Tibial nerve (tissue), 4 donors: ENCODE measurements around the gene LDAH. TPM values are rescaled to one million over a fixed set of nuclear protein-coding genes. Genes with fewer than 3 reads are reported as not detected.

ENCODE experiments used
- DNase-seq, 2 donors: peaks; one replicate each; pipeline ENCODE4 v3.0.0-alpha.2; 2019; ENCODE audit warnings: low spot score in 2 of 2
- H3K27ac ChIP-seq, 4 donors: fragments of 200-600 bp; sonication (generic) in 3 of 4; one replicate each; pipeline ENCODE4 v1.5.1; 2017 to 2019; ENCODE audit warnings: mild to moderate bottlenecking in 1 of 4
- H3K27me3 ChIP-seq, 2 donors: fragments of 200-600 bp; sonication (generic) in 1 of 2; one replicate each; pipeline versions ENCODE4 v1.5.1 to v1.6.0; 2017 to 2019
- H3K36me3 ChIP-seq, 3 donors: fragments of 200-600 bp; sonication (generic); one replicate each; pipeline ENCODE4 v1.5.1; 2018 to 2019
- H3K4me1 ChIP-seq, 4 donors: fragments of 200-600 bp; sonication (generic) in 3 of 4; one replicate each; pipeline ENCODE4 v1.5.1; 2017 to 2019
- H3K4me3 ChIP-seq, 4 donors: fragments of 200-600 bp; sonication (generic) in 3 of 4; one replicate each; pipeline ENCODE4 v1.5.1; 2017 to 2019; ENCODE audit warnings: mild to moderate bottlenecking in 1 of 4, moderate library complexity in 1 of 4
- H3K9me3 ChIP-seq, 4 donors: fragments of 200-600 bp; sonication (generic) in 3 of 4; one replicate each; pipeline ENCODE4 v1.5.1; 2017 to 2019
- EP300 ChIP-seq, 2 donors: sonication (generic); formaldehyde crosslinking; IDR thresholded peaks; one replicate each; pipeline ENCODE4 v1.6.1; 2017; ENCODE audit warnings: antibody characterized with exemption in 2 of 2, mild to moderate bottlenecking in 1 of 2
- POLR2A ChIP-seq, 2 donors: fragments of 450-650 bp; IDR thresholded peaks; one replicate each; pipeline ENCODE4 v1.6.1; 2017; ENCODE audit warnings: antibody characterized with exemption in 2 of 2, mild to moderate bottlenecking in 2 of 2, moderate library complexity in 2 of 2
- WGBS, 2 donors: methylation state at CpG; one replicate each; pipeline ENCODE4 v1.1.5; 2018; 5-methylcytosine and 5-hydroxymethylcytosine counted together
- total RNA-seq, 4 donors: library from RNA; depleted of rRNA; stranded (reverse); fragments of >200 nt; gene quantifications; one replicate each; pipeline ENCODE4 v1.1.0, GENCODE V29; 2016
- TF ChIP-seq, protein P1 (sequence below), 5 experiments: fragments of 200-600 bp in 3 of 5; fragments of 450-650 bp in 2 of 5; sonication (generic) in 3 of 5; IDR thresholded peaks; one replicate each; pipeline ENCODE4 v1.5.1; 2016 to 2019; ENCODE audit warnings: antibody characterized with exemption in 5 of 5, mild to moderate bottlenecking in 3 of 5, moderate library complexity in 2 of 5

LDAH gene
- total RNA-seq, 4 donors from 2014 or later: 13.4 to 27.1 (median 15.7) TPM

DNA sequence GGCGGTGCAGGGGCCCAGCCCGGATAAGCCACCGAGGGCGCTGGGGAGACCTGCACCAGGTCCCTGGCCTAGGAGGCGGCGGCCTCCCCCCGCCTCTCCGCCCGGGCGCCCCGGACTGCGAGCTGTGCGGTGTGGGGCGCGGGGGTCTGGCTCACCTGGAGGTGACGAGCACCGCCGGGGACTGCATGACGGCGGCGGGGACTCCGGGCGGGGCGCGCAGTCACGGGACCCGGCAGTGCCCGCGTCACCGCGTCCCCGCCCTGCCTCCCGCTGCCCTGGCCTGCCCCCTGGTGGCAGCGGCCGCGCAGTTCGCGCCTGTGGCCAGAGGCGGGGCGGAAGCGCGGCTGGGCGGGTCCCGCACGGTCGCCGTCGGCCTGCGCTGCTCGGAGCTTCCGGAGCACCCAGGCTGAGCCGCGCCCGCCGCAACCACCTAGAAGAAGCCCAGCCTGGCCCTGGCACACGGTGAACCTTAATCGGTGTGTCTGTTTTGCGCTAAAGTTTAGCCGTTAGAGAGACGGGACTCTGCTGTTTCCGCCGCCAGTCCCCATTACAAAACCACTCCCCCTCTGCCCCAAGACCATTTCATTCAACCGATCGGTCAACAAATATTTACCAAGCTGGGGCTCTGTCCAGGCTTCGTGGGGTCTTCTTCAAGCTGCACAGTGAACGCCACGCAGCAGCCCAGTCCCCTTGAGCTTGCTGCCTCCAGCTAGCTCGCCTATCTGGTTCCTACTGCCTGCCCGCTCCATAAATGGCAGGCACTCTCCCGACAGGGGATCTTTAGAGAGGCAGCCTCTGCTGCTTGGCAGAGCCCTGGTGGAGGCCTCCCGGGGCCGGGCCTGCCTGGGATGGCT lies 171.8 kb downstream of the LDAH start, which contains the start of gene HS1BP3:
HS1BP3 (minus strand) TSS at position 222 of the 854 bp plus-strand sequence; CDS start at position 187, 35 bp downstream.
- H3K36me3 ChIP-seq: peaks cover 0 to 12% (median 0%) of the 10 kb centered on the region in 3 donors
- WGBS, 2 donors: 0 to 1% methylated on average over 13 to 16 of the region's 72 CpGs
- peak; percentile 82 to 95 for TF ChIP-seq POLR2A (IDR thresholded peaks at IDR 0.05)
- TF ChIP-seq EP300 (IDR thresholded peaks at IDR 0.05): peak in 1 of 2 donors; percentile 90
- TF ChIP-seq, protein P1, sequence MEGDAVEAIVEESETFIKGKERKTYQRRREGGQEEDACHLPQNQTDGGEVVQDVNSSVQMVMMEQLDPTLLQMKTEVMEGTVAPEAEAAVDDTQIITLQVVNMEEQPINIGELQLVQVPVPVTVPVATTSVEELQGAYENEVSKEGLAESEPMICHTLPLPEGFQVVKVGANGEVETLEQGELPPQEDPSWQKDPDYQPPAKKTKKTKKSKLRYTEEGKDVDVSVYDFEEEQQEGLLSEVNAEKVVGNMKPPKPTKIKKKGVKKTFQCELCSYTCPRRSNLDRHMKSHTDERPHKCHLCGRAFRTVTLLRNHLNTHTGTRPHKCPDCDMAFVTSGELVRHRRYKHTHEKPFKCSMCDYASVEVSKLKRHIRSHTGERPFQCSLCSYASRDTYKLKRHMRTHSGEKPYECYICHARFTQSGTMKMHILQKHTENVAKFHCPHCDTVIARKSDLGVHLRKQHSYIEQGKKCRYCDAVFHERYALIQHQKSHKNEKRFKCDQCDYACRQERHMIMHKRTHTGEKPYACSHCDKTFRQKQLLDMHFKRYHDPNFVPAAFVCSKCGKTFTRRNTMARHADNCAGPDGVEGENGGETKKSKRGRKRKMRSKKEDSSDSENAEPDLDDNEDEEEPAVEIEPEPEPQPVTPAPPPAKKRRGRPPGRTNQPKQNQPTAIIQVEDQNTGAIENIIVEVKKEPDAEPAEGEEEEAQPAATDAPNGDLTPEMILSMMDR (IDR thresholded peaks at IDR 0.05): peak; percentile 97 to 100 (median 100)
- no peaks in the 10 kb centered on the region for H3K9me3 ChIP-seq
- H3K27ac ChIP-seq: peak within 1 kb of the TSS; percentile 81 to 98 (median 97)
- DNase-seq: peak; percentile 72 to 74
- peaks cover 0 to 4% of the 10 kb centered on the region in 2 donors for H3K27me3 ChIP-seq
- peaks cover 0 to 44% (median 28%) of the 10 kb centered on the region in 4 donors for H3K4me1 ChIP-seq
- H3K4me3 ChIP-seq: peak within 1 kb of the TSS; percentile 80 to 100 (median 90)

DNA sequence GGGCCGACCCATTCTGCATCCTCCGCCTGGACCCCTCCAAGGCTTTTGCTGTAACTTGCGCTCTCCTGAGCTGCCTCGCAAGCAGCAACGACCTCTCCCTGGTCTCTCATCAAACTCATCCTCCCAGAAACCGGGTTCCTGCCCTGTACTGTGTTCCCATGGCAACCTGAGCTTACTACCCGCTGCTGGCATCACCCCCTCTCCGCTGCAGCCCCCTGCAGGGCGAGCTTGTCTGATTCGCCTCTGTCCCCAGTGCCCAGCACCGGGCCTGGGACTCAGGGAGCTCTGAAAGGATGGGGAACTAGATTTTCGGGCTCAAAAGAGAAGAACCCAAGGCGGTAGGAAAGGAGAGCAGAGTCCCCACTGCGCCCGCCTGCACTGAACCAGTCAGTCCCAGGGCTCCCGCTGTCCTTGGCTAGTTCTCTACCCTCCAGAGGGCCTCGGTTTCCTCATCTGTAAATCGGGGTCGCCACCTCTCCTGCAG lies 172.5 kb downstream of the LDAH start:
- TF ChIP-seq, protein P1 (IDR thresholded peaks at IDR 0.05): no peak
- TF ChIP-seq POLR2A (IDR thresholded peaks at IDR 0.05) (no peak), EP300 (IDR thresholded peaks at IDR 0.05) (no peak)
- no peaks in the 10 kb centered on the region for H3K9me3 ChIP-seq
- H3K27ac ChIP-seq: peak overlapping the region; percentile 81 to 98 (median 97)
- peaks cover 0 to 44% (median 28%) of the 10 kb centered on the region in 4 donors for H3K4me1 ChIP-seq
- H3K27me3 ChIP-seq: peaks cover 0 to 4% of the 10 kb centered on the region in 2 donors
- 12% methylated on average over 17 to 19 of the region's 19 CpGs for WGBS, 2 donors
- peaks cover 0 to 19% (median 0%) of the 10 kb centered on the region in 3 donors for H3K36me3 ChIP-seq
- peak overlapping the region; percentile 80 to 100 (median 90) for H3K4me3 ChIP-seq
- DNase-seq: no peak

DNA sequence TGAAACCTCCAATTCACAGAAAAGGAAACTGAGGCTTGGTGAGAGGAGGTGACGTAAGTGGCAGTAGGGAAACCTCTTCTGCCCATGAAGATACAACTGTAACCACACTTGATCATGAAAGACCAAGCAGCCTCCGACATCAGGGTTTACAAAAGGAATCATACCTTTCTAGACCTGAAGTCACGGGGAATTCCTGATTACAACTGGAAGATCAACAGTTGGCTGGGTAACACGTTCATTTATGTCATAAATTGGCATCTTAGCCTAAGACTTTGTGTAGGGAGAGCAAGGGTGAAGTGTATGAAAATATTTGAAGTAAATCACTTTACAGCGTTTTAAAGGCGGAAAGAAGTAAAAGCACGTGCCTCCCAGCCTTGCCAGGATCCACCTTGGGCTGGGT lies 172.9 kb downstream of the LDAH start:
- Histone ChIP-seq H3K4me3 (peak overlapping the region; percentile 80 to 100 (median 90)), H3K27me3 (peaks cover 0 to 4% of the 10 kb centered on the region in 2 donors), H3K9me3 (no peaks in the 10 kb centered on the region), H3K4me1 (peaks cover 0 to 44% (median 28%) of the 10 kb centered on the region in 4 donors), H3K27ac (peak overlapping the region; percentile 81 to 98 (median 97)), H3K36me3 (peaks cover 0 to 23% (median 0%) of the 10 kb centered on the region in 3 donors)
- no peak for TF ChIP-seq EP300 (IDR thresholded peaks at IDR 0.05)
- no peak for TF ChIP-seq POLR2A (IDR thresholded peaks at IDR 0.05)
- TF ChIP-seq, protein P1 (IDR thresholded peaks at IDR 0.05): no peak
- DNase-seq: no peak
- 65 to 73% methylated on average over 7 of the region's 7 CpGs for WGBS, 2 donors

DNA sequence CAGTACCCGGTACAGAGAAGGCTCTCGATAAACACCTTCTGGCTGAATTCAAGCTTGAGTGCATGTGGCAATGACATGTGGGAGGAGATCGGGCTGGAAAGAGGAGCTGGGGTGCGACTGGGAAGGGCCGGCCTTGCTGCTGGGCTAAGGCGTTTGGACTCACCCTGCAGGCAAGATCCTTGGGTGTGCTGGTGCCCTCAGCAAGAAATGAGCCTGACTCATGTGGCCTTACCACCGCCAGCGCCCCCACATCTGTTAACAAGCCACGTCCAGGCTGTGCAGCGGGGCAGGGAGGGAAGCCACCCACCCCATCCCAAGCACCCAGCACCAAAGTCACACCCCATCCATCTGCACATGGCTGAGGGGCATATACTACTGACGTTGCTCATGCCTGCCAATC lies 173.3 kb downstream of the LDAH start:
- no peak for DNase-seq
- WGBS, 2 donors: 72 to 84% methylated on average over 11 of the region's 11 CpGs
- peak overlapping the region in 1 of 4 donors; percentile 80 for H3K4me3 ChIP-seq
- H3K4me1 ChIP-seq: peaks cover 0 to 44% (median 28%) of the 10 kb centered on the region in 4 donors
- H3K27me3 ChIP-seq: peaks cover 0 to 2% of the 10 kb centered on the region in 2 donors
- TF ChIP-seq POLR2A (IDR thresholded peaks at IDR 0.05) (no peak), EP300 (IDR thresholded peaks at IDR 0.05) (no peak)
- TF ChIP-seq, protein P1 (IDR thresholded peaks at IDR 0.05): no peak
- H3K27ac ChIP-seq: no peak overlapping the region
- peaks cover 0 to 27% (median 0%) of the 10 kb centered on the region in 3 donors for H3K36me3 ChIP-seq
- no peaks in the 10 kb centered on the region for H3K9me3 ChIP-seq
